CD4-positive, alpha-beta memory T cell (primary cell): ENCODE data around the gene IGFN1. TPM values are rescaled to one million over a fixed set of nuclear protein-coding genes. Genes with fewer than 3 reads are reported as not detected.

Experiments
- CTCF ChIA-PET: fragments of 350-600 bp; sonication (Branson Sonifier 250); formaldehyde crosslinking; loops from one replicate; lab custom pipeline; 2021; ENCODE audit warnings: inconsistent platforms; ENCODE audit not compliant: partially characterized antibody; lab: Charles Lee
- POLR2A ChIA-PET: fragments of 350-600 bp; sonication (Branson Sonifier 250); formaldehyde crosslinking; loops from one replicate; lab custom pipeline; 2021; ENCODE audit not compliant: partially characterized antibody; lab: Charles Lee
- DNase-seq, 5 donors: peaks; one replicate each; pipeline versions ENCODE4 v3.0.0 to v3.0.0-alpha.2; 2020 to 2022; ENCODE audit warnings: mixed read lengths in 1 of 5
- H3K27ac ChIP-seq: one replicate; pipeline ENCODE4 v1.7.0; 2013; ENCODE audit warnings: low read depth, low read length
- H3K27me3 ChIP-seq: 2 replicates; pipeline ENCODE4 v1.7.0; 2013; ENCODE audit warnings: mild to moderate bottlenecking, low read length, moderate library complexity; ENCODE audit not compliant: insufficient read depth
- H3K36me3 ChIP-seq: 2 replicates; pipeline ENCODE4 v1.7.0; 2013; ENCODE audit warnings: mild to moderate bottlenecking, low read length, moderate library complexity; ENCODE audit not compliant: insufficient read depth
- H3K4me1 ChIP-seq: 2 replicates; pipeline ENCODE4 v1.7.0; 2013; ENCODE audit warnings: mild to moderate bottlenecking, low read length, moderate library complexity; ENCODE audit not compliant: insufficient read depth
- H3K4me3 ChIP-seq, 2 donors: one replicate each; pipeline ENCODE4 v1.7.0; 2013; ENCODE audit warnings: low read length in 2 of 2, mild to moderate bottlenecking in 1 of 2
- H3K9me3 ChIP-seq, 2 donors: one replicate each; pipeline ENCODE4 v1.7.0; 2013; ENCODE audit warnings: low read length in 2 of 2, control low read depth in 1 of 2; ENCODE audit not compliant: control insufficient read depth in 1 of 2
- H3K27ac Mint-ChIP-seq, 7 donors: one replicate each; pipeline ENCODE4 v1.8.0; 2020 to 2021; ENCODE audit warnings: mixed read lengths in 7 of 7, mild to moderate bottlenecking in 6 of 7, inconsistent platforms in 3 of 7, moderate library complexity in 3 of 7
- H3K27me3 Mint-ChIP-seq, 2 donors: one replicate each; pipeline ENCODE4 v1.8.0; 2020 to 2021; ENCODE audit warnings: mixed read lengths in 2 of 2
- H3K36me3 Mint-ChIP-seq, 2 donors: one replicate each; pipeline ENCODE4 v1.8.0; 2020 to 2021; ENCODE audit warnings: mixed read lengths in 2 of 2, inconsistent platforms in 1 of 2, mild to moderate bottlenecking in 1 of 2
- H3K4me1 Mint-ChIP-seq, 4 donors: one replicate each; pipeline ENCODE4 v1.8.0; 2020 to 2021; ENCODE audit warnings: mixed read lengths in 4 of 4, mild to moderate bottlenecking in 1 of 4
- H3K4me3 Mint-ChIP-seq, 8 donors: one replicate each; pipeline ENCODE4 v1.8.0; 2020 to 2021; ENCODE audit warnings: mixed read lengths in 8 of 8, mild to moderate bottlenecking in 7 of 8, moderate library complexity in 6 of 8, inconsistent platforms in 3 of 8
- H3K9me3 Mint-ChIP-seq, 8 donors: one replicate each; pipeline ENCODE4 v1.8.0; 2020 to 2021; ENCODE audit warnings: mixed read lengths in 8 of 8, mild to moderate bottlenecking in 5 of 8, inconsistent platforms in 3 of 8, moderate library complexity in 1 of 8
- intact Hi-C: fragments of 100-400 bp; cut with micrococcal nuclease; formaldehyde crosslinking; loops from one replicate; pipeline ENCODE4 v1.15.1; 2023
- polyA plus RNA-seq, 2 donors: library from polyadenylated mRNA; unstranded; fragments of 300-500 nt; fragmentation: Illumina TruSeq; gene quantifications; one replicate each; pipeline ENCODE4 v1.2.3, GENCODE V29; 2021
- total RNA-seq, 2 experiments: library from RNA; stranded (reverse); gene quantifications; one replicate each; pipeline ENCODE4 v1.2.3, GENCODE V29; 2021

The IGFN1 gene
- total and polyA plus RNA-seq, 4 experiments from 2014 or later, result not detected

GRCh38 chr1:201208236-201208635, 17.6 kb downstream of the IGFN1 start:
- Histone ChIP-seq H3K4me1 (no peaks in the 10 kb centered on the region), H3K4me3 (no peak overlapping the region), H3K36me3 (no peaks in the 10 kb centered on the region), H3K27me3 (no peaks in the 10 kb centered on the region), H3K9me3 (no peaks in the 10 kb centered on the region), H3K27ac (no peak overlapping the region)
- no peaks in the 10 kb centered on the region for H3K36me3 Mint-ChIP-seq
- intact Hi-C loops, result no loop called here
- no peak overlapping the region for H3K27ac Mint-ChIP-seq
- no peak overlapping the region for H3K4me3 Mint-ChIP-seq
- ChIA-PET POLR2A (no interaction called here), CTCF (no interaction called here)
- peaks cover 0 to 2% (median 0%) of the 10 kb centered on the region in 8 donors for H3K9me3 Mint-ChIP-seq
- H3K4me1 Mint-ChIP-seq, result no peaks in the 10 kb centered on the region
- peaks cover 11 to 14% of the 10 kb centered on the region in 2 donors for H3K27me3 Mint-ChIP-seq
- no peak for DNase-seq

GRCh38 chr1:201212056-201212455, 21.4 kb downstream of the IGFN1 start:
- H3K27me3 Mint-ChIP-seq, result peaks cover 11 to 17% of the 10 kb centered on the region in 2 donors
- Histone ChIP-seq H3K27ac (no peak overlapping the region), H3K36me3 (no peaks in the 10 kb centered on the region), H3K9me3 (no peaks in the 10 kb centered on the region), H3K4me1 (no peaks in the 10 kb centered on the region), H3K4me3 (no peak overlapping the region), H3K27me3 (no peaks in the 10 kb centered on the region)
- no peaks in the 10 kb centered on the region for H3K36me3 Mint-ChIP-seq
- ChIA-PET POLR2A (no interaction called here), CTCF (no interaction called here)
- no peak for DNase-seq
- peaks cover 0 to 2% (median 0%) of the 10 kb centered on the region in 8 donors for H3K9me3 Mint-ChIP-seq
- no peaks in the 10 kb centered on the region for H3K4me1 Mint-ChIP-seq
- H3K27ac Mint-ChIP-seq, result no peak overlapping the region
- intact Hi-C loops, result no loop called here
- H3K4me3 Mint-ChIP-seq, result no peak overlapping the region

- no peak overlapping the region for H3K27ac ChIP-seq
- H3K4me3 Mint-ChIP-seq, result no peak overlapping the region
- H3K27me3 Mint-ChIP-seq, result peaks cover 11 to 17% of the 10 kb centered on the region in 2 donors
- ChIA-PET CTCF (no interaction called here), POLR2A (no interaction called here)
- H3K36me3 ChIP-seq, result no peaks in the 10 kb centered on the region
- H3K27ac Mint-ChIP-seq, result no peak overlapping the region
- DNase-seq, result no peak
- H3K36me3 Mint-ChIP-seq, result no peaks in the 10 kb centered on the region
- H3K9me3 ChIP-seq, result no peaks in the 10 kb centered on the region
- no peak overlapping the region for H3K4me3 ChIP-seq
- no peaks in the 10 kb centered on the region for H3K4me1 Mint-ChIP-seq
- H3K27me3 ChIP-seq, result no peaks in the 10 kb centered on the region
- H3K9me3 Mint-ChIP-seq, result peaks cover 0 to 2% (median 0%) of the 10 kb centered on the region in 8 donors
- no peaks in the 10 kb centered on the region for H3K4me1 ChIP-seq
- intact Hi-C loops, result no loop called here
These were observed 21.9 kb downstream of the IGFN1 start for GRCh38 chr1:201212461-201213055.

GRCh38 chr1:201213106-201213770, 22.6 kb downstream of the IGFN1 start:
- DNase-seq, result no peak
- no peaks in the 10 kb centered on the region for H3K4me1 Mint-ChIP-seq
- Histone ChIP-seq H3K27me3 (no peaks in the 10 kb centered on the region), H3K36me3 (no peaks in the 10 kb centered on the region), H3K9me3 (no peaks in the 10 kb centered on the region), H3K27ac (no peak overlapping the region), H3K4me1 (no peaks in the 10 kb centered on the region), H3K4me3 (no peak overlapping the region)
- POLR2A ChIA-PET, result no interaction called here
- H3K4me3 Mint-ChIP-seq, result no peak overlapping the region
- no peak overlapping the region for H3K27ac Mint-ChIP-seq
- peaks cover 0 to 2% (median 0%) of the 10 kb centered on the region in 8 donors for H3K9me3 Mint-ChIP-seq
- no peaks in the 10 kb centered on the region for H3K36me3 Mint-ChIP-seq
- peaks cover 11 to 17% of the 10 kb centered on the region in 2 donors for H3K27me3 Mint-ChIP-seq
- CTCF ChIA-PET, result no interaction called here
- intact Hi-C loops, result no loop called here

GRCh38 chr1:201213926-201214325, 23.3 kb downstream of the IGFN1 start:
- POLR2A ChIA-PET, result no interaction called here
- CTCF ChIA-PET, result no interaction called here

GRCh38 chr1:201214461-201214860, 23.8 kb downstream of the IGFN1 start:
- Mint-ChIP-seq H3K9me3 (peaks cover 0 to 2% (median 0%) of the 10 kb centered on the region in 8 donors), H3K4me3 (no peak overlapping the region), H3K4me1 (no peaks in the 10 kb centered on the region), H3K36me3 (no peaks in the 10 kb centered on the region), H3K27ac (no peak overlapping the region), H3K27me3 (peaks cover 11 to 15% of the 10 kb centered on the region in 2 donors)
- DNase-seq, result no peak
- intact Hi-C loops, result no loop called here
- H3K9me3 ChIP-seq, result no peaks in the 10 kb centered on the region
- no peaks in the 10 kb centered on the region for H3K27me3 ChIP-seq
- ChIA-PET CTCF (no interaction called here), POLR2A (no interaction called here)
- H3K4me1 ChIP-seq, result no peaks in the 10 kb centered on the region
- H3K36me3 ChIP-seq, result no peaks in the 10 kb centered on the region
- H3K27ac ChIP-seq, result no peak overlapping the region
- no peak overlapping the region for H3K4me3 ChIP-seq

More at GRCh38 chr1:201213926-201214325, 23.3 kb downstream of the IGFN1 start:
- no peaks in the 10 kb centered on the region for H3K9me3 ChIP-seq
- no peaks in the 10 kb centered on the region for H3K27me3 ChIP-seq
- intact Hi-C loops, result no loop called here
- Mint-ChIP-seq H3K27ac (no peak overlapping the region), H3K4me1 (no peaks in the 10 kb centered on the region), H3K36me3 (no peaks in the 10 kb centered on the region), H3K9me3 (peaks cover 0 to 2% (median 0%) of the 10 kb centered on the region in 8 donors), H3K4me3 (no peak overlapping the region), H3K27me3 (peaks cover 11 to 17% of the 10 kb centered on the region in 2 donors)
- H3K36me3 ChIP-seq, result no peaks in the 10 kb centered on the region
- no peak for DNase-seq
- H3K4me3 ChIP-seq, result no peak overlapping the region
- no peaks in the 10 kb centered on the region for H3K4me1 ChIP-seq
- no peak overlapping the region for H3K27ac ChIP-seq

- Mint-ChIP-seq H3K36me3 (no peaks in the 10 kb centered on the region), H3K27ac (no peak overlapping the region), H3K4me3 (no peak overlapping the region), H3K27me3 (peaks cover 11 to 12% of the 10 kb centered on the region in 2 donors), H3K4me1 (no peaks in the 10 kb centered on the region), H3K9me3 (peaks cover 0 to 2% (median 0%) of the 10 kb centered on the region in 8 donors)
- ChIA-PET POLR2A (no interaction called here), CTCF (no interaction called here)
- Histone ChIP-seq H3K27ac (no peak overlapping the region), H3K4me1 (no peaks in the 10 kb centered on the region), H3K36me3 (no peaks in the 10 kb centered on the region), H3K4me3 (no peak overlapping the region), H3K27me3 (no peaks in the 10 kb centered on the region), H3K9me3 (no peaks in the 10 kb centered on the region)
- intact Hi-C loops, result no loop called here
- no peak for DNase-seq
These were observed 24.3 kb downstream of the IGFN1 start for GRCh38 chr1:201214886-201215285.
